Activated naive CD4-positive, alpha-beta T cell treated with anti-CD3 and anti-CD28 coated beads, Interleukin-2, amount 50 U/mL, for 24 hours (primary cell): Measurements from ENCODE around the gene INO80D.
"Not testable (repeated sequence)": the region's sequence is repeated elsewhere in the genome, so short reads cannot be mapped to it uniquely, and the experiment has no call there.

Source experiments
- H3K27ac Mint-ChIP-seq: one replicate; pipeline ENCODE4 v1.8.0; 2021; ENCODE audit warnings: mild to moderate bottlenecking, mixed read lengths
- H3K27me3 Mint-ChIP-seq: one replicate; pipeline ENCODE4 v1.8.0; 2021; ENCODE audit warnings: mixed read lengths
- H3K36me3 Mint-ChIP-seq: one replicate; pipeline ENCODE4 v1.8.0; 2021; ENCODE audit warnings: mixed read lengths
- H3K4me1 Mint-ChIP-seq: one replicate; pipeline ENCODE4 v1.8.0; 2021; ENCODE audit warnings: mixed read lengths
- H3K4me3 Mint-ChIP-seq: one replicate; pipeline ENCODE4 v1.8.0; 2021; ENCODE audit warnings: mild to moderate bottlenecking, mixed read lengths
- H3K9me3 Mint-ChIP-seq: one replicate; pipeline ENCODE4 v1.8.0; 2021; ENCODE audit warnings: mixed read lengths

Gene INO80D

DNA sequence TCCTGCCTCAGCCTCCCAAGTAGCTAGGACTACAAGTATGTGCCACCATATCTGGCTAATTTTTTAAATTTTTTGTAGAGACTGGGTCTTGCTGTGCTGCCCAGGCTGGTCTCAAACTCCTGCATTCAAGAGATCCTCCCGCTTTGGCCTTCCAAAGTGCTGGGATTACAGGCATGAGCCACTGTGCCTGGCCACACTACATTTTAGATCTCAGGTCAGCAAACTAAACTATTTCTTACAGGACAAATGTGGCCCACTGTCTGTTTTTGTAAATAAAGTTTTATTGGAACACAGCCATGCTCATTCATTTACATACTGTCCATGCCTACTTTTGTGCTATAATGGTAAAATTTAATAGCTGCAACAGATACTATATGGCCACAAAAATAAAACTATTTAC, 17.8 kb downstream of the INO80D start:
- Mint-ChIP-seq H3K36me3 (peaks cover 16% of the 10 kb centered on the region), H3K9me3 (no peaks in the 10 kb centered on the region), H3K4me3 (no peak overlapping the region), H3K4me1 (peaks cover 63% of the 10 kb centered on the region), H3K27ac (no peak overlapping the region), H3K27me3 (no peaks in the 10 kb centered on the region)

DNA sequence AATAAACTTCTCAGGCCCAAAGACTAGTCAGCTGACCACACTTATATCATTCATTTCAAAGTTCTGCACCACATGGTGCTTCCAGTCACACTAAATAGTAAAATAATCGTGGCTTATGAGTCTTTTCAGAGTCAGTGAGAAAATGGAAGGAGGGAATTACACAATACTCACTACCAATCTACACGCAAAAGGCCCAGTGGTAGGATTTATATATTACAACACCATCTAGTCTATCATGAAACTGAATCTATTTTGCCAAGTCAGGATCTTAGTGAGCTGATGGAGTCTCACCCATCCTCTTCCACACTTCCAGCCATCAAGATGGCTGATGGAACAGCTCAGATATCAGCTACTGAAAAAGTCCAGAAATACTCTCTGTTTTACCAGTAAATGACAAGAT, 21.9 kb downstream of the INO80D start:
- no peak overlapping the region for H3K4me3 Mint-ChIP-seq
- peaks cover 50% of the 10 kb centered on the region for H3K4me1 Mint-ChIP-seq
- peak overlapping the region; percentile 26 for H3K27ac Mint-ChIP-seq
- H3K9me3 Mint-ChIP-seq, result no peaks in the 10 kb centered on the region
- peaks cover 10% of the 10 kb centered on the region for H3K36me3 Mint-ChIP-seq
- no peaks in the 10 kb centered on the region for H3K27me3 Mint-ChIP-seq

DNA sequence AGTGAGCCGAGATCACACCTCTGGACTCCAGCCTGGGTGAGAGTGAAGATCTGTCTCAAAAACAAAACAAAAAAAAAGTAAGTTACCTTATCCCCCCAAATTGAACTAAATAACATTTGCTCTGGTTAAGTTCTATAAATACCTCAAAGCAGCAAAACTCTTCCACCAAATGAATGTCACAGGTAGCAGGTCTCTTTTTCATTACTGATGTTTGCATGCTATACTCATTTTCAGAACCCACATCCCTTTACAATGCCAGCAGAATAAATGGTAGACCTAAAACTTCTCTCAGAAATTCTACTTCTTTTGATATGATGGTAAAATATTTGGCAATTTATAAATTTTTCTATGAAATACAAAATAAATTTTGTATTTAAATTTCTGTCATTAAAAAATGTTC, 22.3 kb downstream of the INO80D start:
- Mint-ChIP-seq H3K4me3 (no peak overlapping the region), H3K9me3 (no peaks in the 10 kb centered on the region), H3K27ac (peak overlapping the region; percentile 69), H3K4me1 (peaks cover 45% of the 10 kb centered on the region), H3K36me3 (peaks cover 10% of the 10 kb centered on the region), H3K27me3 (no peaks in the 10 kb centered on the region)

DNA sequence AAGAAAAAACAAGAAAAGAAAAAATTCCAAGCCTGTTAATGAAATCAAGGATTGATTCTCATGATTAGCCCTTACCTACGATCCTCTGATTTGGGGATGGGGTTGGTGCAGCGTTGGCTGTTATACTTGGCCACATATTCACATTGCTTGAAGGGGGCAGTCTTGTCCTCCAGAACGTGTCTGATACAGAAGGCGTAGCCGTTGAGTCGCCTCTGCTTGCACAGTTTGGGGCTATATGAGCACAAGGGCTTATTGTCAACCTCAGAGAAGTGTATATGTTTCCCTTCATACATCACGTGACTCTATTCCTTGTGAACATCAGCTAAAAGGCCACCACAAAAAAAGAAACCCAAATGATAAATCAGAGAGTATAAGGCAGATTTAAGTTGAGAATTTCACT, 23.2 kb downstream of the INO80D start:
- H3K27me3 Mint-ChIP-seq, result no peaks in the 10 kb centered on the region
- H3K4me1 Mint-ChIP-seq, result peaks cover 40% of the 10 kb centered on the region
- H3K9me3 Mint-ChIP-seq, result no peaks in the 10 kb centered on the region
- H3K36me3 Mint-ChIP-seq, result peaks cover 10% of the 10 kb centered on the region
- H3K27ac Mint-ChIP-seq, result peak overlapping the region; percentile 88
- H3K4me3 Mint-ChIP-seq, result no peak overlapping the region

DNA sequence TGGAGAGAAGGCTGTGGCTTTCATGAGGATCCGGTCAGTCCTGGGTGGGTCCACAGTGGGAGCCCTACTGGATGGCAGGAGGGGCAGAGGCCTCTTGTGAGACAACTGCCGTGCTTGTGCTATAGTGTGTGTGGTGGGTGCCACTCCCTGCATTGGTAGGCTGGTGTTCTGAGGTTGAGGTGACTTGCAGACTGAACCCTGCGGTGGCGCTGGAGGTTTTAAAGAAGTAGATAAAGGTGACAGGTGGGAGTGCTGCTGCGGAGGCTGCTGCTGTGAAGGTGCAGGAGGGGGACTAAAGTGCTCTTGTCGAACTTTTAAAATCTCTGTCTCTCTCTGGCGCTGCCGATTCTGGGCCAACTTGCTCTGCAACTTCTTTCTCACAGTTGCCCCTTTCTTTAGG, 29.7 kb downstream of the INO80D start:
- Mint-ChIP-seq H3K4me3 (no peak overlapping the region), H3K27me3 (no peaks in the 10 kb centered on the region), H3K27ac (no peak overlapping the region), H3K36me3 (peaks cover 12% of the 10 kb centered on the region), H3K4me1 (peaks cover 21% of the 10 kb centered on the region), H3K9me3 (no peaks in the 10 kb centered on the region)

DNA sequence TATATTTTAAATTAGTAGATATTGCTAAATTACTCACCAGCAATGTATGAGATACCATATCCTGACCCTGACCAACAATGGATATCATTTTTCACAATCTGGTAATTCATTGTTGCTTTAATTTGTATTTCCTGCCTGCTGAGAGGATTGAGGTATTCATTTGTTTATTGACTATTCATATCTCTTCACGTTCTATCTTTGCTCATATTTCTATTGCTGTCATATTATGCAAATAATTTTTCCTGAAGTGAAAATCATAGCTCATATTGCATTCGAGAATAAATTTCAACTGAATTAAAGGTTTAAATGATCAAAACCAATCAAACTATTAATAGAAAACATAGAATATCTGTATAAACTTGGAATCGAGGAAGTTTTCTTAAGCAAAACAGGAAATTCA, 31.0 kb downstream of the INO80D start:
- no peaks in the 10 kb centered on the region for H3K27me3 Mint-ChIP-seq
- no peak overlapping the region for H3K4me3 Mint-ChIP-seq
- no peak overlapping the region for H3K27ac Mint-ChIP-seq
- H3K9me3 Mint-ChIP-seq, result no peaks in the 10 kb centered on the region
- peaks cover 14% of the 10 kb centered on the region for H3K36me3 Mint-ChIP-seq
- H3K4me1 Mint-ChIP-seq, result peaks cover 25% of the 10 kb centered on the region

DNA sequence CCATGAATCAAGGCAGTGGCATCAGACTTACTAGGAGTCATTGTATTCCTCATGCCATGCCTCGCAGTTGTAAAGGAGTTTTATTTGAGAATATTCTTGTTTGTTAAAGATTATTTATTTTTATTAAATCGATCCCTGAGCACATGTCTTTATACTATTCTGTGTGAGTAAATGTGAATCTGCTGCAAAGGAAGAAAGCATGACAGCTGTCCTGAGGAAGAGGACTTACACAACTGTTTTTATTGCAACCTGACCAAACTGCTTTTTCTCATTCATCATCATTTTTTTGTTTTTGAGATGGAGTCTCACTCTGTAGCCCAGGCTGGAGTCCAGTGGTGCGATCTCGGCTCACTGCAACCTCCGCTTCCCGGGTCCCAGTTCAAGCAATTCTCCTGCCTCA, 34.1 kb downstream of the INO80D start:
- Mint-ChIP-seq H3K9me3 (no peaks in the 10 kb centered on the region), H3K27ac (no peak overlapping the region), H3K4me3 (no peak overlapping the region), H3K36me3 (peaks cover 19% of the 10 kb centered on the region), H3K27me3 (no peaks in the 10 kb centered on the region), H3K4me1 (peaks cover 33% of the 10 kb centered on the region)

DNA sequence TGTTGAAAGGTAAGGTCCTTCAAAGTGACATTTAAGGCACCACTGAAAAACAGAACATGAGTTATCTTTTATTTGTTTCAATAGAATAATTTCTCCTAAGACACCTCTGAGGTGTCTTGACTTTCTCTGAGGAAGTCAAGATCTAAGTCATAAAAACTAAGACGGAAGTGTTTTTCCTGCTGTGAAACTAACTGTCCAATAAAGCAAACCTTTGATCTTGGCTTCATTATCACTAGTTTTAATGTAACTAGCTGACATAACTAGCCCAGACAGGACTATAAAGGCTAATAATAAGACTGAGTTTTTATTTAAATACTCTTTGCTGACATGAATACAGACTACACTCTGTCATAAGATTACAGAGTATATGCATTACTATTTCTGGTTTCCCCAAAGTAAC, 36.6 kb downstream of the INO80D start:
- H3K9me3 Mint-ChIP-seq, result no peaks in the 10 kb centered on the region
- H3K36me3 Mint-ChIP-seq, result peaks cover 18% of the 10 kb centered on the region
- no peak overlapping the region for H3K4me3 Mint-ChIP-seq
- H3K27ac Mint-ChIP-seq, result no peak overlapping the region
- H3K27me3 Mint-ChIP-seq, result no peaks in the 10 kb centered on the region
- peaks cover 24% of the 10 kb centered on the region for H3K4me1 Mint-ChIP-seq

DNA sequence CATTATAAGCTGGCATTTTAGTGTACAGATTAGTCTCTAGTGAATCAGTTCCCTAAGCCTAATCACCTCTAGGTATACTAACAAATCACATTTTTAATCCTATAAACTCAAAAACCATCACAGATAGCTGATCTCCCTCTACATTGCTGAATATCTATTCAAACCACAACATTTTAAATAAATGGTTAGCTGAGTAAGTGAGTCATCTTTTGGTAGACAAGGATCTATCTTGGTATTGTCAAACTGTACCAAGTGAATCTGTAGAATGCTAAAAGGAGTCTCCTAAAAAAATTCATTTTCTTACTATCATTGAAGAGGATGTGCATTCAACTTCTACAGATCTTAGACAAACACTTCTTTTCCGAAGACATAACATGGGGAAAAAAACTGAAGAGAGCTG, 40.7 kb downstream of the INO80D start:
- Mint-ChIP-seq H3K4me1 (peaks cover 36% of the 10 kb centered on the region), H3K27me3 (no peaks in the 10 kb centered on the region), H3K36me3 (peaks cover 24% of the 10 kb centered on the region), H3K27ac (peak overlapping the region; percentile 20), H3K4me3 (no peak overlapping the region), H3K9me3 (no peaks in the 10 kb centered on the region)

DNA sequence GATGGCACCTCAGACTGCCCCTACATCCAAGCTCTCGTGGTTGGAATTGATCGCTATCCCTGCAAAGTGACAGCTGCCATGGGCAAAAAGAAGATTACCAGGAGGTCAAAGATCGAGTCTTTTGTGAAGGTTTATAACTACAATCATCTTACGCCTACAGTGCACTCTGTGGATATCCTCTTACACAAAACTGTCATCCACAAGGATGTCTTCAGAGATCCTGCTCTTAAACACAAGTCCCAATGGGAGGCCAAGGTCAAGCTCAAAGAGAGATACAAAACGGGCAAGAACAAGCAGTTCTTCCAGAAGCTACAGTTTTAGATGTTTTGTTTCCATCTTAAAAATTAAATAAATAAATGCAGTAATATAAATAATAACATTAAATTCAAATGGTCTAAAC, 45.4 kb downstream of the INO80D start:
- Mint-ChIP-seq H3K27me3 (no peaks in the 10 kb centered on the region), H3K27ac (no peak overlapping the region), H3K9me3 (no peaks in the 10 kb centered on the region), H3K36me3 (peaks cover 40% of the 10 kb centered on the region), H3K4me3 (no peak overlapping the region), H3K4me1 (peaks cover 43% of the 10 kb centered on the region)

DNA sequence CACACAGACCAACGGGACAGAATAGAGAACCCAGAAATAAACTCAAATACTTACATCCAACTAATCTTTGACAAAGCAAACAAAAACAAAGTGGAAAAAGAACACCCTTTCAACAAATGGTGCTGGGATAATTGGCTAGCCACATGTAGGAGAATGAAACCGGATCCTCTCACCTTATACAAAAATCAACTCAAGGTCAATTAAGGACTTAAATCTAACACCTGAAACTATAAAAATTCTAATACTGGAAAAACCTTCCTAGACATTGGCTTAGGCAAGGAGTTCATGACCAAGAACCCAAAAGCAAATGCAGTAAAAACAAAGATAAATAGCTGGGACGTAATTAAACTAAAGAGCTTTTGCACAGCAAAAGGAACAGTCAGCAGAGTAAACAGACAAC, 50.6 kb downstream of the INO80D start:
- H3K27me3 Mint-ChIP-seq, H3K27ac Mint-ChIP-seq, H3K9me3 Mint-ChIP-seq, H3K4me3 Mint-ChIP-seq: not testable (repeated sequence)
- peaks cover 67% of the 10 kb centered on the region for H3K4me1 Mint-ChIP-seq
- peaks cover 62% of the 10 kb centered on the region for H3K36me3 Mint-ChIP-seq

DNA sequence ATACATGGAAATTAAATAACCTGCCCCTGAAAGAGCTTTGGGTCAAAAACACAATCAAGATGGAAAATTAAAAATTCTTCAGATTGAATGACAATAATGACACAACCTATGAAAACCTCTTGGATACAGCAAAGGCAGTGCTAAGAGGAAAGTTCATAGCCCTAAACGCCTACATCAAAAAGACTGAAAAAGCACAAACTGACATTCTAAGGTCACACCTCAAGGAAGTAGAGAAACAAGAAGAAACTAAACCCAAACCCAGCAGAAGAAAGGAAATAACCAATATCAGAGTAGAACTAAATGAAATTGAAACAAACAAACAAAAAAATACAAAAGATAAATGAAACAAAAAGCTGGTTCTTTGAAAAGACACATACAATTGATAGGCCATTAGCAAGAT, 52.5 kb downstream of the INO80D start:
- Mint-ChIP-seq H3K36me3 (peaks cover 60% of the 10 kb centered on the region), H3K4me3 (peak overlapping the region; percentile 8), H3K4me1 (peaks cover 78% of the 10 kb centered on the region), H3K27ac (peak overlapping the region; percentile 5)
- not testable (repeated sequence) for H3K9me3 Mint-ChIP-seq, H3K27me3 Mint-ChIP-seq

DNA sequence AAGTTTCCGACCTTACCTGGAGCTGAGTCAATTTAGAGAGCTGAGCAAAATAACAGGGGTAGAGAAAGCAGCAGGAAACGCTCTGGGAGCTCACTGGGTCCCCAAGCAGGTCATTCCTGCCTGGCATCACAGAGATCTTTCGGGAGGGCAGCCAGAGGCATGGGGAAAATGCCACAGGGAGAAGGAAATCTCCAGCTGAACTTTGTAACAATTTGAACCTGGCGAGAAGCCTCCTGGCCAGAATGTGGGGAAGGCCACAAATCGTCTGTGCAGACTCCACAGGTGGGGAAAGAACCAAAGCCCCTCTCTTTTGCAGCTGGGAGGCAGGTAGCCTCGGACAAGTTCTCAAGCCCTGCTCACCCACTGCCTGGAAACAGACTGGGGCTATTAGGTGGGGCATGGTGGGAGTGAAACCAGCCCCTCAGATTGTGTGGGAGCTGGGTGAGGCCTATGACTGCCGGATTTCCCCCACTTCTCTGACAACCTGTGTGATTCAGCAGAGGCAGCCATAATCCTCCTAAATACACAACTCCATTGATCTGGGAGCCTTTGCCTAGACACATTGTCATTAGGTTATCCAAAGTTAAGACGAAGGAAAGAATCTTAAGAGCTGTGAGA, 53.9 kb downstream of the INO80D start:
- H3K27ac Mint-ChIP-seq, result peak overlapping the region; percentile 63
- H3K27me3 Mint-ChIP-seq, result no peaks in the 10 kb centered on the region
- peaks cover 9% of the 10 kb centered on the region for H3K9me3 Mint-ChIP-seq
- H3K36me3 Mint-ChIP-seq, result peaks cover 56% of the 10 kb centered on the region
- H3K4me3 Mint-ChIP-seq, result no peak overlapping the region
- H3K4me1 Mint-ChIP-seq, result peaks cover 79% of the 10 kb centered on the region

DNA sequence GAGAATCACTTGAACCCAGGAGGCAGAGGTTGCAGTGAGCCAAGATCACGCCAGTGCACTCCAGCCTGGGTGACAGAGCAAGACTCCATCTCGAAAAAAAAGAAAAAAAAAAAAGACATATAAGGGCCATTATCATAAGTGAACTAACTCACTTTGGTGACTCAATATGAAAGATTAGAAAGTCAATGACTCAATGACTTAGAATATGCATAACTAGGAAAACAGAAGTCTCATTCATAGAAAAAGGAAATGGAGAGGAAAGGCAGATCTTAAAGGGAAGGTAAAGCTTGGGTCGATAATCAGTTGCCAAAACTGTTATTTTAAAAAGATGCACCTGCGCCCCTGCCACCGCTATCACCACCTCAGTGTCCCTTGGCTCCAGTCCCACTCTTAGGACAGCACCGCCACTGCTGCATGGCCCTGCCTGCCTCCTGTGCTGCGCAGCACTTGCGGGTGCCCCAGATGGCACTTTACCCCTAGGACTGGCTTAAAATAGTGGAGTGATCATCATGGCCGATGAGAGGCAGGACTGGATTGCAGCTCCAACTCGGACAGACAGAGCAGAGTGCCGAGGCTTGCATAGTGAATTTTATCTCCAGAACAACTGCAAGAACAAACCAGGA, 54.7 kb downstream of the INO80D start:
- Mint-ChIP-seq H3K4me1 (peaks cover 73% of the 10 kb centered on the region), H3K27ac (peak overlapping the region; percentile 37), H3K36me3 (peaks cover 49% of the 10 kb centered on the region), H3K4me3 (peak overlapping the region; percentile 37), H3K9me3 (peaks cover 9% of the 10 kb centered on the region), H3K27me3 (no peaks in the 10 kb centered on the region)

DNA sequence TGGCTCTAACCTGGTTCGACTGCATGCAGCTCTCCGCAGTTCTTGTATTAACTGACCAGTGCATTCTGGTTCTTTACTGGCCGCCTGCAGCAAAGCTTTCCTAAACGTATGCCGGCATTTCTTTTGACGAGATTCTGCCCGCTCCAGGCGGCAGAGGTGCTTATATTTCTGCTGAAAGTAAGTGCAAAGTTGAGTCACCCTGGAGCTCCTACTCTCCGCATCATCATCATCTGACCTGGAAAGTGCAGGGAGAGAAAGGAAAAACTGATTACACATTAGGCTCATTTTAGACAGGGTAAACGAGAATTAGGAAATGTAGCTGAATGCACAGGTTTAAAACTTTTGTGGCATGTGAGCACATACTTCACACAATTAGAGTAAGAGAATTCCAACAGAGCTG, 57.9 kb downstream of the INO80D start:
- Mint-ChIP-seq H3K27ac (no peak overlapping the region), H3K4me1 (peaks cover 42% of the 10 kb centered on the region), H3K27me3 (no peaks in the 10 kb centered on the region), H3K9me3 (no peaks in the 10 kb centered on the region), H3K36me3 (peaks cover 27% of the 10 kb centered on the region), H3K4me3 (no peak overlapping the region)

DNA sequence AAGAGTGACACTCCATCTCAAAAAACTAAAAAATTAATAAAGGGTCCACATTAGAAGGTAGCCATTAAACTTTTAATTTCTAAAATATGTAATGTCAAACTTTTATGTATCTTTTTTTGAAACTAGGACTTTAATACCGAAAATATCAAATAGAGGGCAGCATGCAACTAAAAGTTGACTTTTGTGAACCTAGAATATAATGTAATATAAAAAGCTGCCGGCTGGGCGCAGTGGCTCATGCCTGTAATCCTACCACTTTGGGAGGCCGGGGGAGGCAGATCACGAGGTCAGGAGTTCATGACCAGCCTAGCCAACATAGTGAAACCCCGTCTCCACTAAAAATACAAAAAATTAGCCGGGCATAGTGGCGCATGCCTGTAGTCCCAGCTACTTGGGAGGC, 62.8 kb downstream of the INO80D start:
- no peak overlapping the region for H3K27ac Mint-ChIP-seq
- H3K27me3 Mint-ChIP-seq, result no peaks in the 10 kb centered on the region
- peaks cover 8% of the 10 kb centered on the region for H3K36me3 Mint-ChIP-seq
- H3K4me3 Mint-ChIP-seq, result no peak overlapping the region
- peaks cover 1% of the 10 kb centered on the region for H3K4me1 Mint-ChIP-seq
- no peaks in the 10 kb centered on the region for H3K9me3 Mint-ChIP-seq

DNA sequence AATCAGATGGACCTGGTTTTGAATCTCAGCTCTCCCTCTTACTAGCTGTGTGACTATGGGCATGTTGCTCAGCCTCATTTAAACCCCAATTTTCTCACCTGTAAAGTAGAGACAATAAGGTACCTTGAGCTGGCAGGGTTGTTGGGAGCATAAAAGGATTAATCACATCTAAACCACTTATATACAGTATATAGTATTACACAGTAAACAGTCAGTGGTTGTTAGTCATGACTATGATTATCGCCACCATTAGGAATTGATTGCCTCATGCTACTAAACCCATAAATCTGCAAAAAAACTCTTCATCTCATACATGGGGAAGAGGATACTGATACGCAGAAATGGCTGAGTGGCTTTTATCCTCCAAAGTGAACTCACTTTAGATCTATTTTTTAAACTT, 65.8 kb downstream of the INO80D start:
- H3K4me1 Mint-ChIP-seq, result no peaks in the 10 kb centered on the region
- H3K4me3 Mint-ChIP-seq, result no peak overlapping the region
- peaks cover 25% of the 10 kb centered on the region for H3K36me3 Mint-ChIP-seq
- no peak overlapping the region for H3K27ac Mint-ChIP-seq
- H3K27me3 Mint-ChIP-seq, result no peaks in the 10 kb centered on the region
- peaks cover 5% of the 10 kb centered on the region for H3K9me3 Mint-ChIP-seq
